ENCODE measurements around the gene CCBE1.

Gene CCBE1

GRCh38 chr18:59604877-59605276 is 92.3 kb downstream of the CCBE1 start:
- no peak for DNase-seq (ENCODE audit: low read depth in 1 of 2, low spot score in 1 of 2)
- TF ChIP-seq CTCF (IDR thresholded peaks at IDR 0.05; ENCODE audit: insufficient read depth, low read length), result no peak
- no peak for TF ChIP-seq GABPA (IDR thresholded peaks at IDR 0.05; ENCODE audit: low read depth)
- no peak for TF ChIP-seq SPI1 (IDR thresholded peaks at IDR 0.05; ENCODE audit: borderline replicate concordance, low read depth)
- TF ChIP-seq REST (IDR thresholded peaks at IDR 0.05; ENCODE audit: insufficient replicate concordance, low read depth), result no peak
- TF ChIP-seq POLR2AphosphoS5 (IDR thresholded peaks at IDR 0.05; ENCODE audit: low read depth), result no peak
- Histone ChIP-seq H3K4me3 (replicated peaks; ENCODE audit: insufficient read depth, low read length) (no peak overlapping the region), H3K27me3 (ENCODE audit: insufficient read depth, poor library complexity, severe bottlenecking) (peaks cover 3% of the 10 kb centered on the region), H3K27ac (replicated peaks) (no peak overlapping the region)

- DNase-seq (ENCODE audit: low read depth in 1 of 2, low spot score in 1 of 2), result no peak
- TF ChIP-seq REST (IDR thresholded peaks at IDR 0.05; ENCODE audit: insufficient replicate concordance, low read depth), result no peak
- no peak for TF ChIP-seq GABPA (IDR thresholded peaks at IDR 0.05; ENCODE audit: low read depth)
- no peak for TF ChIP-seq SPI1 (IDR thresholded peaks at IDR 0.05; ENCODE audit: borderline replicate concordance, low read depth)
- TF ChIP-seq POLR2AphosphoS5 (IDR thresholded peaks at IDR 0.05; ENCODE audit: low read depth), result no peak
- no peak for TF ChIP-seq CTCF (IDR thresholded peaks at IDR 0.05; ENCODE audit: insufficient read depth, low read length)
- Histone ChIP-seq H3K27me3 (ENCODE audit: insufficient read depth, poor library complexity, severe bottlenecking) (no peaks in the 10 kb centered on the region), H3K4me3 (replicated peaks; ENCODE audit: insufficient read depth, low read length) (no peak overlapping the region), H3K27ac (replicated peaks) (no peak overlapping the region)
Observed at GRCh38 chr18:59597049-59597448, 100.2 kb downstream of the CCBE1 start.

- no peak for DNase-seq (ENCODE audit: low read depth in 1 of 2, low spot score in 1 of 2)
- H3K27ac ChIP-seq (replicated peaks), result no peak overlapping the region
- TF ChIP-seq SPI1 (IDR thresholded peaks at IDR 0.05; ENCODE audit: borderline replicate concordance, low read depth) (no peak), CTCF (IDR thresholded peaks at IDR 0.05; ENCODE audit: insufficient read depth, low read length) (no peak), POLR2AphosphoS5 (IDR thresholded peaks at IDR 0.05; ENCODE audit: low read depth) (no peak), REST (IDR thresholded peaks at IDR 0.05; ENCODE audit: insufficient replicate concordance, low read depth) (no peak), GABPA (IDR thresholded peaks at IDR 0.05; ENCODE audit: low read depth) (no peak)
- H3K27me3 ChIP-seq (ENCODE audit: insufficient read depth, poor library complexity, severe bottlenecking), result no peaks in the 10 kb centered on the region
- no peak overlapping the region for H3K4me3 ChIP-seq (replicated peaks; ENCODE audit: insufficient read depth, low read length)
Observed at GRCh38 chr18:59593291-59593717, 103.9 kb downstream of the CCBE1 start.

Measured in HL-60 (cell line).